Measurements from ENCODE around the gene MACROD2. TPM values are rescaled to one million over a fixed set of nuclear protein-coding genes. Genes with fewer than 3 reads are reported as not detected.

The MACROD2 gene
- total RNA-seq, 4 donors from 2014 or later = 10.0 to 24.0 (median 17.0) TPM

DNA sequence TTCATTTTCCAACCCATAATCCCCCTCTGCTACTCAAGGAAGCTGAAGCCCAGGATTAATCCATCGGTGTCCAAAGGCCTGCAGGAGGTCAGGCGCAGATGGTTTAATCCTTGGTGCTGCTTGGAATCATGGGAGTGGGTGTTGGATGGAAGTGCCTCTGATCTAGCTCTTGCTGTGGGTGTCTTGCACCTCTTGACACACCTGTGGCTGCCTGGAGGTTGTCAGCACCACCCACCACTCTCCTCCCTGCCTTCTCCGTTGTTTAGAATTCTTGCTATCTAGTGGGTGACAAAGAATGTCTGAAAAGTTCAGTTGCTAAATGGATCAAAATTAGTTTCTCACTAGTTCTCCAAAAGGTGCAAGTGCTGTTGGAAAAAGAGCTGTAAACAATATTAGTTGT, 1416.5 kb downstream of the MACROD2 start:
- DNase-seq (ENCODE audit: low spot score in 2 of 2) = no peak
- intact Hi-C loops (cut with DNase I; ENCODE audit: low total_unique reads) = no loop called here
- 87 to 90% methylated on average over 3 of the region's 3 CpGs for WGBS, 2 donors
- TF ChIP-seq, protein P1, sequence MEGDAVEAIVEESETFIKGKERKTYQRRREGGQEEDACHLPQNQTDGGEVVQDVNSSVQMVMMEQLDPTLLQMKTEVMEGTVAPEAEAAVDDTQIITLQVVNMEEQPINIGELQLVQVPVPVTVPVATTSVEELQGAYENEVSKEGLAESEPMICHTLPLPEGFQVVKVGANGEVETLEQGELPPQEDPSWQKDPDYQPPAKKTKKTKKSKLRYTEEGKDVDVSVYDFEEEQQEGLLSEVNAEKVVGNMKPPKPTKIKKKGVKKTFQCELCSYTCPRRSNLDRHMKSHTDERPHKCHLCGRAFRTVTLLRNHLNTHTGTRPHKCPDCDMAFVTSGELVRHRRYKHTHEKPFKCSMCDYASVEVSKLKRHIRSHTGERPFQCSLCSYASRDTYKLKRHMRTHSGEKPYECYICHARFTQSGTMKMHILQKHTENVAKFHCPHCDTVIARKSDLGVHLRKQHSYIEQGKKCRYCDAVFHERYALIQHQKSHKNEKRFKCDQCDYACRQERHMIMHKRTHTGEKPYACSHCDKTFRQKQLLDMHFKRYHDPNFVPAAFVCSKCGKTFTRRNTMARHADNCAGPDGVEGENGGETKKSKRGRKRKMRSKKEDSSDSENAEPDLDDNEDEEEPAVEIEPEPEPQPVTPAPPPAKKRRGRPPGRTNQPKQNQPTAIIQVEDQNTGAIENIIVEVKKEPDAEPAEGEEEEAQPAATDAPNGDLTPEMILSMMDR (IDR thresholded peaks at IDR 0.05) = no peak
- no peak for TF ChIP-seq POLR2A (IDR thresholded peaks at IDR 0.05)
- H3K4me3 ChIP-seq (ENCODE audit: low read depth, poor library complexity, severe bottlenecking) = no peak overlapping the region

- WGBS, 2 donors = 92 to 94% methylated on average over 2 of the region's 2 CpGs
- TF ChIP-seq, protein P1 (IDR thresholded peaks at IDR 0.05) = no peak
- intact Hi-C loops (cut with DNase I; ENCODE audit: low total_unique reads) = no loop called here
- DNase-seq (ENCODE audit: low spot score in 2 of 2) = no peak
- H3K4me3 ChIP-seq (ENCODE audit: low read depth, poor library complexity, severe bottlenecking) = no peak overlapping the region
Measured at GRCh38 chr20:15415908-15416307, 1420.6 kb downstream of the MACROD2 start.

DNA sequence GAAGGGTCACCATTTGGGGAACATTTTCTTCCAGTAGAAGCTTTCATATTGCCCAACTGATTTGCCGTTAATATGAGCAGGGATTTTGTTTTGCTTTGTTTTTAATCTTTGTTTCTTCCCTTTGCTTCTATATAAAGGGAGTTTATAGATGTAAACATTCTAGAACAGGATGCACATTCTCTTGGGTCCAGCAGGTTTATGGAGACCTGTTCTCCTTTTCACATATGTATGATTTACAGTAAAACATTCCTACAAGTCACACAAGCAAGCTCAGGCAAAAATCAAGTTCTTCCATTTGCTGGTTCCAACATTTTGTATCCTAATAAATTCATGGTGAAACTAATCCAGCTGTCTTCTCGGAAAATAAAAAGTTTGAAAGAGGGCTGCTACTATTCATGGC, 1424.5 kb downstream of the MACROD2 start:
- WGBS, 2 donors = 78 to 93% methylated on average over 2 of the region's 2 CpGs
- intact Hi-C loops (cut with DNase I; ENCODE audit: low total_unique reads) = no loop called here
- no peak for TF ChIP-seq POLR2A (IDR thresholded peaks at IDR 0.05)
- TF ChIP-seq, protein P1 (IDR thresholded peaks at IDR 0.05) = no peak
- no peak for DNase-seq (ENCODE audit: low spot score in 2 of 2)
- no peak overlapping the region for H3K4me3 ChIP-seq (ENCODE audit: low read depth, poor library complexity, severe bottlenecking)

GRCh38 chr20:15422966-15423365, 1427.7 kb downstream of the MACROD2 start:
- DNase-seq (ENCODE audit: low spot score in 2 of 2) = no peak
- TF ChIP-seq, protein P1 (IDR thresholded peaks at IDR 0.05) = no peak
- no peak for TF ChIP-seq POLR2A (IDR thresholded peaks at IDR 0.05)
- 98% methylated on average over 2 of the region's 2 CpGs for WGBS, 2 donors
- no peak overlapping the region for H3K4me3 ChIP-seq (ENCODE audit: low read depth, poor library complexity, severe bottlenecking)
- intact Hi-C loops (cut with DNase I; ENCODE audit: low total_unique reads) = no loop called here

- WGBS, 2 donors = 52% methylated on average over 3 of the region's 3 CpGs
- no peak for DNase-seq (ENCODE audit: low spot score in 2 of 2)
- TF ChIP-seq POLR2A (IDR thresholded peaks at IDR 0.05) = no peak
- TF ChIP-seq, protein P1 (IDR thresholded peaks at IDR 0.05) = no peak
- intact Hi-C loops (cut with DNase I; ENCODE audit: low total_unique reads) = no loop called here
- no peak overlapping the region for H3K4me3 ChIP-seq (ENCODE audit: low read depth, poor library complexity, severe bottlenecking)
Measured at GRCh38 chr20:15439551-15439950, 1444.2 kb downstream of the MACROD2 start.

DNA sequence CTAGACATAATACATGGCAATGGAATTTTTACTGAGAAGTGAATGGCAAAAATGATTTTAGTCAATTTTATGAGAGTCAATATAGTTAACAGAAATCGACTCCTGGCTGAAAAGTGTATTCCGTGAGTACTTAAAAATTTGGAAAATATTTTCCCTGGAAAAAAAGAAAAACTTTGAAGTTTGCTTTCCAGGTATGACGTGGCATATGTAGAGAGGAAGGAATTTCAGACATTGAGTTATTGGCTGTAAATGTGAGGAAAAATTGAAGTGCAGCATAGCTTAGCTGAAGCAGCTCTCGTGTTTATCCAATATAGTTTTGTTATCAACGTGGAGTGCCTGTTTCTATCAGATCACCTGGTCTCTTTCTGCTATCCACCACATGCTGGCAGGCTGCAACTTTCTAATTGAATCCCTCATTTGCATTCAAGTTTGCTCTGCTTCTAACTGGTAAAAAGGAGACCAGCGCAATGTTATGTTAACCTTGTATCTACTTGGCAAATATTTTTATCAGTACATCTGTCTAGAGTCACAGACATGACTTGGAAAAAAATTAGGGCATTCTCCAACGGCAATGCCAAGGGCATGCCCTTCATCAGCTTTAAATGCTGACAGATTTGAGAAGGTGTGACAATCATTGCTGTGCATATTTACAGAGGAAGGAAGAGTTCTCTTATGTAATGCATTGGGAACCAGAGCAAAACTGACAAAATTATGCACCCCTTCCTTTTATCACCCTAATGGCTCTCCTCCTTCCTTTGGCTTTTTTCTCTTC, 1444.9 kb downstream of the MACROD2 start:
- intact Hi-C loops (cut with DNase I; ENCODE audit: low total_unique reads) = no loop called here
- DNase-seq (ENCODE audit: low spot score in 2 of 2) = no peak
- 44 to 50% methylated on average over 7 of the region's 7 CpGs for WGBS, 2 donors
- no peak overlapping the region for H3K4me3 ChIP-seq (ENCODE audit: low read depth, poor library complexity, severe bottlenecking)
- TF ChIP-seq, protein P1 (IDR thresholded peaks at IDR 0.05) = no peak
- TF ChIP-seq POLR2A (IDR thresholded peaks at IDR 0.05) = no peak
